HG03139 (cell line): ENCODE data around the gene TMEM258.

Experiments used
- ATAC-seq: cut with Tn5 transposase; IDR thresholded peaks from one replicate; pipeline ENCODE4 v1.9.1; 2021; ENCODE audit not compliant: unreplicated experiment

TMEM258 gene

DNA sequence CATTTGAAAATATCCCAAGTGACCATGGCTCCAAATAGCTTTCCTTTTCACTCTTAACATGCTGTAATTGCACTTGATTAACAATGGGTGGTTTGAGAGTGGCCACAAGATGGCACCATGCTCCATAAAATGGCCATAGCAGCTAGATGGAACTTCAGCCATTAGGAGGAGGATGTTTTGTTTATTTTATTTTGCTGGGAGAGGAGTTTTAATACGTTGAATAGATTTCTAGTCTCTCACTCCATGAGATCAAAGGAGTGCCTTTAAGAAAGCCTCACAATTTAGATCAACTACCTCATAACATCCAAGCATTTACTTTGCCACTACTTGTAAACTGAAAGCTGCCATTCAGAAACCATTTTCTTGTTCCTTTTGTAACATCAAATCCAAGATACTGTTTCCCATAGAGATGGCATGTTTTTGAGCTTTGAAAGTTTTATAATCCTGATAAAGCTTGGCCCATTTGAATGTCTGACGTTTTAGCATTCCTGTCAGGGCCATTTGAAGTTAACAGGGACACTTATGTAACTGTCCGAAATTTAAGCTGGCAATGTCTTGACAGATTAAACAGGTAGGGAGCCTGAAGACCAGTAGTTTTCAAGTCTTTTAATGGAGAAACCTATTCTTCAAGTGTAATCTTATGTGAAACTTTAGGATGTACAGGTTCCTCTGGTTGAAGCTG lies 5.0 kb upstream of the TMEM258 start:
- ATAC-seq, result no peak

DNA sequence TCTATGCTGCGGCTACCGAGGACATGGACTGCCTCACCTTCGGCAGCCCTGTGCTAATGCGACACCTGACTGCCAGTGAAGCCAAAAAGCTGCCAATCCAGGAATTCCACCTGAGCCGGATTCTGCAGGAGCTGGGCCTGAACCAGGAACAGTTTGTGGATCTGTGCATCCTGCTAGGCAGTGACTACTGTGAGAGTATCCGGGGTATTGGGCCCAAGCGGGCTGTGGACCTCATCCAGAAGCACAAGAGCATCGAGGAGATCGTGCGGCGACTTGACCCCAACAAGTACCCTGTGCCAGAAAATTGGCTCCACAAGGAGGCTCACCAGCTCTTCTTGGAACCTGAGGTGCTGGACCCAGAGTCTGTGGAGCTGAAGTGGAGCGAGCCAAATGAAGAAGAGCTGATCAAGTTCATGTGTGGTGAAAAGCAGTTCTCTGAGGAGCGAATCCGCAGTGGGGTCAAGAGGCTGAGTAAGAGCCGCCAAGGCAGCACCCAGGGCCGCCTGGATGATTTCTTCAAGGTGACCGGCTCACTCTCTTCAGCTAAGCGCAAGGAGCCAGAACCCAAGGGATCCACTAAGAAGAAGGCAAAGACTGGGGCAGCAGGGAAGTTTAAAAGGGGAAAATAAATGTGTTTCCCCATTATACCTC lies 3.6 kb upstream of the TMEM258 start:
- ATAC-seq, result no peak

DNA sequence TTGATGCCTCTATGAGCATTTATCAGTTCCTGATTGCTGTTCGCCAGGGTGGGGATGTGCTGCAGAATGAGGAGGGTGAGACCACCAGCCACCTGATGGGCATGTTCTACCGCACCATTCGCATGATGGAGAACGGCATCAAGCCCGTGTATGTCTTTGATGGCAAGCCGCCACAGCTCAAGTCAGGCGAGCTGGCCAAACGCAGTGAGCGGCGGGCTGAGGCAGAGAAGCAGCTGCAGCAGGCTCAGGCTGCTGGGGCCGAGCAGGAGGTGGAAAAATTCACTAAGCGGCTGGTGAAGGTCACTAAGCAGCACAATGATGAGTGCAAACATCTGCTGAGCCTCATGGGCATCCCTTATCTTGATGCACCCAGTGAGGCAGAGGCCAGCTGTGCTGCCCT lies 3.1 kb upstream of the TMEM258 start:
- ATAC-seq, result no peak

DNA sequence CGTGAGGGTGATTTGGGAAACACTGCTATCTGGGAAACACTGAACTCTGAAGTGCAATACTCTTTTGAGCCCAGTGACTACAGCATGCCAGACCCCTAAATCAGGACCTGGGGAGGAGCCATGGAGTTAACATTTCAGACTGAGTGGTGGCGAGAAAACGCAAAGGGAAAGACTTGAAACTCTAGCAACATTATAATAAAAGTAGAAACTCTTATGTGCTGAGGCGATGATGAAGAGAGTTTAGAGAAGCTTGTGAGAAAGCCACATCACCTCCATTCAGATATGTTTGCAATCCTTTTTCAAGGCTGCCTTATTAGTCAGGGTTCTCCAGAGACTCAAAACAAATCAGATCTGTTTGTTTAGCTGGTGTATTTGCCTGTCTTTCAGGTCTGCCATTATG lies 2.2 kb upstream of the TMEM258 start:
- no peak for ATAC-seq

DNA sequence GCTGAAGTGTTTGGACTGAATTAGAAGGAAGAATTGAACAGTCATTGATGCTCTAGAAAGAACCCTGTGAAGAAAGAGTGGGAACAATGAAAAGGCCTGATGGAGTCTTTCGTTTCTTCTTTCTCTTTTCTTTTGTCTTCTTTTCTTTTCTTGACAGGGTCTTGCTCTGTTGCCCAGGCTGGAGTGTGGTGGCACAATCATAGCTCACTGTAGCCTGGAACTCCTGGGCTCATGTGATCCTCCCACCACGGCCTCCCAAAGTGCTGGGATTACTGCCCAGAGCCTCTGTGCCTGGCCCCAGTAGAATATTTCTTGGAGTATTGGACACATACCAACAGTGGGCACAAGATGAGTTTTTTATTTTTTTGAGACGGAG lies 1.4 kb upstream of the TMEM258 start:
- no peak for ATAC-seq

DNA sequence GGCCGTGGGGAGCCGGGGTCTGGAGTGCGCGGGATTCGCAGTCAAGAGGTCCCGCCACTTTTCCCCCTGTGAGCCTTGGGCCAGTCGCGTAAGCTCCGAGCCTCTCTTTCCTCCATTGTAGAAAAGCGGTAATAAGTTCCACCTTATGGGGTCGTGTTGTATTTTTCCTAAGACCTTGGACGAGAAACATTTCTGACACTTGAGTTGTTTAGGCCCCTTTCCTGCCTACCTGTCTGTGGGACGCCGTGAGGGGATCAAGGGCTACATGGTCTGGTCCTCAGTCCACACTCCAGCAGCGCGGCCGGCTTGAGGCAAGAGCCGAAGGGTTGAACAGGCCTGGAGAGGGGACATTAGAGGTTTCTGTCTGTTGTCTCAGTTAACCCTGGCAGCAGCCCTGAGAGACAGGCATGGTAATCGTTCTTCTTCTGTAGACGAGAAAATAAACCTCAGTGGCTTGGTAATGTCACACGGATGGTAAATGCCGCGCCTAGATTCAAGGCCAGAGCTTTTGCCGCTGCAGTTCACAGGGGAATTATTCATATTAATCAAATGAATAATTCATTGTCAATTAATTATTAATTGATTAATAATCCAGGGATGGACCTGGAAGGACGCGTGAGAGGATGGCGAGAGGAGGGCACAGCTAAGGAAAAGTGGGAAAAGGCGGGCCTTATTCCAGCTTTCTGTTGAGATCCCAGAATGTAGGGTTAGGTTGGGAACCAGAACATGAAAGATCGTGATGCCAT lies 857 bp upstream of the TMEM258 start:
- peak; percentile 28 for ATAC-seq

DNA sequence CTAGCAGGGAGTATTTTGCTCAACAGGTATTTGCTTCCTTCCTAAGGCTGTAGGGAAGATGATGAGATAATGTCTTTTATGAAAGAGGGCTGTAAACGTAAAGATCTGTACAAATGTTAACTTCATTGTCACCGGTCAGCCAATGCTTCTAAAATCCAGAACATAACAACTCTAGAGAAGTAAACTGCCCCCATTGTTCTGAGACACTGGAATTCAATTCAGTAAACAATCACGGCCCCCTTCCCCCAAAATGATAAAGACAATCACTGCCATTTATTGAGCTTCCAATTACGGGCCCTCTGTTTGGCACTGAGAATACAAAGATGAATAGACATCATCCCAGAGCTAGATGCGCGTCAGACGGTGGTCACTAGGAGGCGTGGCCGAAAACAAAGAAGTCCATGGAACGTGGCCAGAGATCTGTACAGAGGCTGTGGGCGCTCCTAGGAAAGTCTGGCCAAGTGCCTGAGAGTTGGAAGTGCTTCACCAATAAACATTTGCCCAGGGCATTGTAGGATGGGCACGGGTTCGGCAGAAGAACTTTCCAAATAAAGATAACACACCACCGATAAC lies 576 bp downstream of the TMEM258 start:
- no peak for ATAC-seq

DNA sequence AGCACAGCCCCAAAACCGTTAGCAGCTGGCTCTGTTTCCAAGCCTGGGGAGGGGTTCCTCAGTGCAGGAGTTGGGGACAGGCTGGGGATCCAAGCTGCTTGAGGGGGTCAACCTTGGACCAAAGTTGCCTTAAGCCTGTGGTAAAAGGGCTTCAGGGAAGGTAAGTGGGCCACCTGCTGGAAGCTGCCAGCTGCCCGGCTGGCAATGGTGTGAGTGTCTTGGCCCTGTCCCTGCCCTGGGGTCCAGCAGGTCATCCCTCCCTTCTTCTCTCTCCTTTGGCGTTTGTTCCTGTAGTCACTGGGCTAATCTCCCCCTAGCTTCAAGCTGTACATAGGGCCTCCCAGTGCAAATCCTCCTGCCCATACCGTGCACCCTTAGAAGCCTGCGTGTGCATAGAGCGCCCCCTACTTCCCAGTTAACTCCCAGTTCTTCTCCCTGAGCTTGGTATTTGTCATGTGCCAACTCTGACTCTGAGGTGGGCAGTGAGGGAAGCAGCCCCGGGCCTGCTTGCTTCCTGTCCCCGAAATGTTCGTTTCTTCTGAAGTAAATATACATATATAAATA lies 4.4 kb downstream of the TMEM258 start:
- ATAC-seq, result no peak

DNA sequence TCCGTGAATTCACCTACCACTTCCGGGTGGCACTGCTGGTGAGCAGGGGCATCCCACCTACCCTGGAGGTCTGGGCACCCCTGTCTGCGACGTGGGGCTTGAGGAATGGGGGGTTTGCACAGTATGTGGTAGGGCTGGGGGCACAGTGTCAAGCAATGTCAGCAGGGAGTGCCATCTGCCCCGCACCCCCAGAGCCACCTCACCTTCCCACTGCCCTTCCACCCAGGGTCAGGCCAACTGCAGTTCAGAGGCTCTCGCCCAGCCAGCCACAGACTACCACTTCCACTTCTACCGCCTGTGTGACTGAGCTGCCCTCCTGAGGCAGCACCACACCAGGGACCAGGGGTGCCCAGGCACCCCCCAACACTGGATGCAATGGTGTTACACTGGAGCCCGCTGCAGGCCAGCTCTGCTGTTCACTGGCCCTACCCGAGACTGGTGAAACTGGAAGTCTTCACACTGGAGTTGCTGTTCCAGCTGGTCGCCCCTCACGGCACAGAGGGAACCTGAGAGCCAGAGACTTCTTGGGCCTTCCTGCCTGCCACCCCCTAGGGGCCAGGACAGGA lies 6.5 kb downstream of the TMEM258 start:
- ATAC-seq, result no peak

DNA sequence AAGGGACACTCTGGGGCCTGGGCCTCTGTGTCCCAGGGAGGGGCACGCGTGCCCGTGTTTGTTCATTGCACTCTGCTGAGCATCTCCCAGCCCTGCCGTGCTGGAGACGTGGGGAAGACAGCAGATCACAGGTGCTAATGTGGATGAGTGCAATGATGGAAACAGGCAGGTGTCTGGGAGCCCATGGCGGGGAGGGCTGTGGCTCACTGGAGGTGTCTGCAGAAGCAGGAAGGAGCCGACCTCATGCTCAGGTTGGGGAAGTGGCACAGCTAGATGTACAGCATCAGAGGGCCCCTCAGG lies 7.9 kb downstream of the TMEM258 start:
- no peak for ATAC-seq

DNA sequence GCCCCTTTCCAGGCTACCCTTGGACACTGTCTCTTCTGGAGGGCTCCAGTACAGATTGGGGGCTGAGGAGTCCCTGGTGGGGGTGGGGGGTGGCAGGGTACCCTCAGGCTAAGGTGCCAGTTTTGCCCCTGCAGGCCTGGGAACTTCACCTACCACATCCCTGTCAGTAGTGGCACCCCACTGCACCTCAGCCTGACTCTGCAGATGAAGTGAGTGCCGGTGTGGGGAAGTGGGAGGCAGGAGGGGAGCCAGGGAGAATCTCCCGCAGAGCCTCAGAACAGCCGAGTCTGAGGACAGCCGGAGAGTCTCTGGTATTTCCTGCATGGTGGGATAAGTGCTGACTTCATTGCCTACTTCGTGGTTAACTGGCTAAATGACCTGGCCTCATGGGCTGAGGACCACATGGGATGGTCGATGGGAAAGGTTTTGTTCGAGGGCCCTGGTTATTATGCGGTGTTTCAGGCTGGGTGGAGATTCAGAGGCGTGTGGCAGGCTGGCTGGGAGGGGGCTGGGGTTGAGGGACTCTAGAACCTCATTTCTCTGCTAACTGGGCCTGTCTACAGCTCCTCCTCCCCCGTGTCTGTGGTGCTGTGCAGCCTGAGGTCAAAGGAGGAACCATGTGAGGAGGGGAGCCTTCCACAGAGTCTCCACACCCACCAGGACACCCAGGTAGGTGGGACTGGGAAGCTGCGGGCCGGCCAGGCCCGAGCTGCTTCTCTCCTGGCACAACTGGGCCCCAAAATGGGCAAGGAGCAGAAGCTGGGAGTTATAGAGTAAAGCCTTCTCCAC lies 8.5 kb downstream of the TMEM258 start:
- ATAC-seq, result no peak

DNA sequence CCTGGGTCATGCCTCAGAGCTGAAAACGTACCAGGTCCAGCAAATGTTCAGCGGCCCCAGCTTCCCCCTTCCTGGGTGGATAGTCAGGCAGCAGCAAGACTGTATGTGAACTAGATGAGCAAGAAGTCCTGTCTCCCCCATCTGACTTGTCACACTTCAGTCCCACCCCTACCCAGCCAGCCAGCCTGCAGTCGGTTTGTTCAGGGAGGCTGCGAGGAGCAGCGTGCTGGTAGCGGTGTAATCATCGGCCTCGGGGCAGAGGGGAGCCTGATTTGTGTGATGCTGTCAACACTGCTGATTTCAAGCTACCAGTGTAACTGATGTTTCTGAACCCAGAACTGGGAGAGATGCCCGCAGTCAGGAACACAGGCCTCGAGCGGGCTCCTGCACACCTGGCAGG lies 9.6 kb downstream of the TMEM258 start:
- ATAC-seq, result no peak

DNA sequence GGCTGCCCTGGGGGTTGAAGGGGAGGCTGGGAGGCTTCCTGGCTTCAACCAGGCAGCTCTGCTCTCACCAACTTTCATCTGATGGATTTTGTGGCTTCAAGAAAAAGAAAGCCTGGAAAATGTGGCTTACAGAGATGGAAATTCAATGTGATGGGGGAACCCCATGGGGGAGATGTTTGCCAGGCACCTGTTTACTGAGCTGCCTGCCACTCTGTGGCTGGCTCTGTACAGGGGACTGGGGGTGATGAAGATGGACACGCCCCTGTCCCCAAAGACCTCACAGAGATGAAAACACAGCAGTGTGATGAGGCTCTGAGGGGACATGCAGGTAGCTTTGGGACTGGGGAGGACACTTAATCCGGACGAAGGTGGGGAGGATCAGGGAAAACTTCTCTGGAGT lies 10.1 kb downstream of the TMEM258 start:
- no peak for ATAC-seq

DNA sequence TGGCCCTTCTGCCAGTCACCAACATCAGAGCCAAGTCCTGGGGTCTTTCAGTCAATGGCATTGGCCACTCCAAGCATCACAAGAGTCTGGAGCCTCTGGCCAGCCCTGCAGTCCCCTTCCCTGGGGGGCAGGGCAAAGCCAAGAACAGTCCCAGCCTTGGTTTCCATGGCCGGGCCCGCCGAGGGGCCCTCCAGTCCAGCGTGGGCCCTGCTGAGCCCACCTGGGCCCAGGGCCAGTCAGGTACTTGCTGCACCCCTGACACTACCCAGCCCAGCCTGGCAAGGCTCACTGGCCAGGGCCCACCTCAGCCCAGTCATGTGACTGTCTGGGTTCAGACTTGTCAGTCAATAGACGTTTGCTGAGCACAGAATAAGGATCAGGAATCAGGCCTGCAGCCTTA lies 10.8 kb downstream of the TMEM258 start:
- ATAC-seq, result no peak

DNA sequence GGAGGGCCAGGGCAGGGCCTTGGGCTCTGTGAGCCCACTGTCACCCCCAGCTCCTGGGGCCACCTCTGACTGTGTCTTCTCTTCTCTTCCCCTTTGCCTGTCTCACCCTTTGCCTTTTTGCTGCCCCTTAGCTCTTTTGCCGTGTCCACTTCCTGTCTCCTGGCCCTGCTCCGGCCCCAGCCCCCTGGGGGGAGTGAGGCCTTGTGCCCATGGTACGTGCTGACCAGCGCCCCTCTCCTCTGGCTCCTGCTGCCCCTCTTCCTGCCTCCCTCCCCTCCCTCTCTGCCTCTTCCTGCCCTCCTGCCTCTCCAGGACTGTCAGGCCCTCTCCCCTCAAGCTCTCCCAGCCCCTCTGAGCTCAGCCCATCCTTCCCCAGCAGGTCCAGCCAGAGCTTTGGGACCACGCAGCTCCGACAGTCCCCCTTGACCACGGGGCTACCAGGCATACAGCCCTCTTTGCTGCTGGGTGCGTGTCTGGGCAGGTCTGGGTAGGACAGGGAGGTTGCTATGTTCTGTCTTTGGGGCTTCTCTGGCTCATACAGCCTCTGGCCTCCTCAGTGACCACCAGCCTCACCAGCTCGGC lies 11.7 kb downstream of the TMEM258 start:
- no peak for ATAC-seq

DNA sequence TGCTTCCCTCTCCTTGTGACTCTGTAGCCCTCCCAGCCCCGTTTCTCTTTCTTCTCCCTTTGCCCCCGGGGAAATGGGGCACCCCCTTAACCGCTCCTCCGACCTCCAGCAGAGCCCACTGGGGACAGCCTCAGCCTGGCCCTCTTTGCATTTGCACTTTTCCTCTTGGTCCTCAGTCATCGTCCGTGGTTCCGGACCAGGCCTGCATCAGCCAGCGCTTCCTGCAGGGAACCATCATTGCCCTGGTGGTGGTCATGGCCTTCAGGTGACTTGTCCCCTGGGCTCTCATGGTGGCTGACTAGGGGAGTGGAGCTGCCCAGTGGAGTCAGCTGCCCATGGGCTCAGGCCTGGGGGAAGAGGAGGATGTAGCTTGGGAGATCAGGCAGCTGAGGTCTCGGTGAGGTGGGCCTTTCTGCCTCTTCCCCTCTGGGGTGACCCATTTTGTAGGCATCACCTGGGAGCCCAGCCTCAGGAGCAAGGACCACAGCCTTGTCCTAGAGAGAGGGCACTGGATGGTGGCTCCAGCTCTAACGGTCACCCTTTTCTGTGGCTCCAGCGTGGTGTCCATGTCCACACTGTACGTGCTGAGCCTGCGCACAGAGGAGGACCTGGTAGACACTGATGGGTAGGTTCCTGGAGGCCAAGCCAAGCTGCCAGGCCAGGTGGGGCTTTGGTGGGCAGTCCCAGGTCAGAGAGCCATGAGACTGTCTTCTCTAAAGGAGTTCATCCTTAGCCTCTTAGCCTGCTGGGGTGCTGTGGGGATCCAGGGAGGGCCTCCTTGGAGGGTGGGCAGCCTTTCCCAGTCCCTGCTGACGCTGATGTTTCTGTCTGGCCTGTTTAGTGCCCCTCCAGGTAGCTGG lies 12.5 kb downstream of the TMEM258 start:
- ATAC-seq, result no peak

DNA sequence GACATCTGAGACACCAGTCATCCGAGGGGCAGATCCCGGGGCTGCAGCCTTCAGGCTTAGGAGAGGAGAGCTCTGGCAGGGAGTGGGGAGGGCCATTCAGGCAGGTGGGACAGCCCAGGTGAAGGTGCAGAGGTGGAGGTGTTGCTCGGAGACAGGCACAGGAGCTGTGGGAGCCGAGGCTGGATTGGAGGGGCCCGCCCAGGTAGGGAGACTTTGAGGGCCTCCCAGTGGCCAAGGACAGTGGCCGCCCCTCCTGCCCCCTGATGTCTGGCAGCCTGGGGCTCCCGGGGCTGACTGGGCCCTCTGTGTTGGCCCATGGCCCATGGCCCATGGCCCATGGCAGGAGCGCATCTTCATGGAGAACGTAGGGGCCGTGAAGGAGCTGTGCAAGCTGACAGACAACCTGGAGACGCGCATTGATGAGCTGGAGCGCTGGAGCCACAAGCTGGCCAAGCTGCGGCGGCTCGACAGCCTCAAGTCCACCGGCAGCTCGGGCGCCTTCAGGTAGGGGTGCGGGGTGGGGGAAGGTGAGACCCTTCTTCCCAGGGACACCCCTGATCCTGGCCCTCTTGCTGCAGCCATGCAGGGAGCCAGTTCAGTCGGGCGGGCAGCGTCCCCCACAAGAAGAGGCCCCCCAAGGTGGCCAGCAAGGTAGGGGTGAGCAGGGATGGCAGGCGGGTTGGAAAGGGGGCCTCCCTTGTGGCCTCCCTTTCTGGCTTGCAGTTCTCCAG lies 13.3 kb downstream of the TMEM258 start:
- ATAC-seq, result no peak

DNA sequence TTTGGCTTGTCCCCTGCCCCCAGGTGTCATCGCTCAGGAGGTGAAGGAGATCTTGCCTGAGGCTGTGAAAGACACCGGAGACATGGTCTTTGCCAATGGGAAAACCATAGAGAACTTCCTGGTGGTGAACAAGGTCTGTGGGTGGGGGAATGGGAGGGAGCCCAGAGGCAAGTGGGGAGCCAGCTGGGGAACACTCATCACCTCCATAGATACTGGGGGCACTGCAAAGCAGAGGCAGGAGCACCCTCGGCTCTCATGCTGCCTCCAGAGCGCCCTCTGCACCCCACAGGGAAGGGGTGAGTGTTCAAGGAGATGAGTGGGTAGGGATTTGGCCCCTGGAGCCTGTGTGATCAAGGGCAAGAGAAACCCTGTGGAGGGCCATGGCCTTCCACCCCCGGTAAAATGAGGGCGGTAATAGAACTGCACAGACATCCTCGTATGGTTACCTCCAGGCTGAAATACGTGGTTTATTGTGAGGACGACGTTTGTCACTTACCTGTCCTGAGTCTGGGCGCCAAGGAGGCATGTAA lies 14.0 kb downstream of the TMEM258 start:
- ATAC-seq, result no peak
